Neural progenitor cell (in vitro differentiated cells): ENCODE measurements around the gene SCAMP3.

Source experiments
- CTCF ChIP-seq: fragments of 200-600 bp; sonication (generic); IDR thresholded peaks from 2 replicates; pipeline ENCODE4 v1.5.1; 2017; ENCODE audit warnings: antibody characterized with exemption, mild to moderate bottlenecking
- EZH2 ChIP-seq: fragments of 200-600 bp; sonication (generic); IDR thresholded peaks from 2 replicates; pipeline ENCODE4 v1.6.1; 2017; ENCODE audit warnings: antibody characterized with exemption, mild to moderate bottlenecking, moderate library complexity
- EZH2phosphoT487 ChIP-seq: fragments of 200-600 bp; sonication (generic); IDR thresholded peaks from 2 replicates; pipeline ENCODE4 v1.6.1; 2017; ENCODE audit warnings: antibody characterized with exemption

- TF ChIP-seq CTCF = no peak
- no peak for TF ChIP-seq EZH2phosphoT487
- TF ChIP-seq EZH2 = no peak
Measured at GRCh38 chr1:155296661-155297060, 34.5 kb upstream of the SCAMP3 start.
